ENCODE data around the gene GINS1.

The GINS1 gene

GRCh38 chr20:25368976-25369375 lies 38.5 kb upstream of the GINS1 start:
- H3K9ac ChIP-seq (ENCODE audit: low read depth, low read length) = no peak overlapping the region
- TF ChIP-seq, protein P1, sequence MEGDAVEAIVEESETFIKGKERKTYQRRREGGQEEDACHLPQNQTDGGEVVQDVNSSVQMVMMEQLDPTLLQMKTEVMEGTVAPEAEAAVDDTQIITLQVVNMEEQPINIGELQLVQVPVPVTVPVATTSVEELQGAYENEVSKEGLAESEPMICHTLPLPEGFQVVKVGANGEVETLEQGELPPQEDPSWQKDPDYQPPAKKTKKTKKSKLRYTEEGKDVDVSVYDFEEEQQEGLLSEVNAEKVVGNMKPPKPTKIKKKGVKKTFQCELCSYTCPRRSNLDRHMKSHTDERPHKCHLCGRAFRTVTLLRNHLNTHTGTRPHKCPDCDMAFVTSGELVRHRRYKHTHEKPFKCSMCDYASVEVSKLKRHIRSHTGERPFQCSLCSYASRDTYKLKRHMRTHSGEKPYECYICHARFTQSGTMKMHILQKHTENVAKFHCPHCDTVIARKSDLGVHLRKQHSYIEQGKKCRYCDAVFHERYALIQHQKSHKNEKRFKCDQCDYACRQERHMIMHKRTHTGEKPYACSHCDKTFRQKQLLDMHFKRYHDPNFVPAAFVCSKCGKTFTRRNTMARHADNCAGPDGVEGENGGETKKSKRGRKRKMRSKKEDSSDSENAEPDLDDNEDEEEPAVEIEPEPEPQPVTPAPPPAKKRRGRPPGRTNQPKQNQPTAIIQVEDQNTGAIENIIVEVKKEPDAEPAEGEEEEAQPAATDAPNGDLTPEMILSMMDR (IDR thresholded peaks at IDR 0.05; ENCODE audit: borderline replicate concordance, extremely low read depth, low read length, poor library complexity, severe bottlenecking) = no peak
- no peak for TF ChIP-seq EZH2 (IDR thresholded peaks at IDR 0.05; ENCODE audit: borderline replicate concordance, low read depth, low read length, severe bottlenecking)
- H3K27me3 ChIP-seq (ENCODE audit: insufficient read depth, low read length, poor library complexity) = no peaks in the 10 kb centered on the region
- no peak overlapping the region for H3K4me3 ChIP-seq (ENCODE audit: low read depth in 1 of 2, low read length in 2 of 2)
- H3K27ac ChIP-seq (ENCODE audit: low read length) = no peak overlapping the region
- no peak overlapping the region for H3K4me2 ChIP-seq (ENCODE audit: insufficient read depth, low read length)
- ATAC-seq (ENCODE audit: insufficient read depth, low read depth) = no peak
- no peaks in the 10 kb centered on the region for H3K9me3 ChIP-seq (ENCODE audit: insufficient read depth, low read length, severe bottlenecking)
- H3K79me2 ChIP-seq (ENCODE audit: insufficient read depth, low read length) = peaks cover 99% of the 10 kb centered on the region
- no peaks in the 10 kb centered on the region for H3K4me1 ChIP-seq (ENCODE audit: insufficient read depth, low read length)
- H3K36me3 ChIP-seq (ENCODE audit: insufficient read depth, low read length) = peaks cover 13% of the 10 kb centered on the region; the same call in 1 of the 2 replicates
- DNase-seq = no peak
- H4K20me1 ChIP-seq (ENCODE audit: insufficient read depth, low read length) = peaks cover 35% of the 10 kb centered on the region; the same call in 1 of the 2 replicates
- no peak overlapping the region for H2AFZ ChIP-seq (ENCODE audit: low read depth, low read length)

DNA sequence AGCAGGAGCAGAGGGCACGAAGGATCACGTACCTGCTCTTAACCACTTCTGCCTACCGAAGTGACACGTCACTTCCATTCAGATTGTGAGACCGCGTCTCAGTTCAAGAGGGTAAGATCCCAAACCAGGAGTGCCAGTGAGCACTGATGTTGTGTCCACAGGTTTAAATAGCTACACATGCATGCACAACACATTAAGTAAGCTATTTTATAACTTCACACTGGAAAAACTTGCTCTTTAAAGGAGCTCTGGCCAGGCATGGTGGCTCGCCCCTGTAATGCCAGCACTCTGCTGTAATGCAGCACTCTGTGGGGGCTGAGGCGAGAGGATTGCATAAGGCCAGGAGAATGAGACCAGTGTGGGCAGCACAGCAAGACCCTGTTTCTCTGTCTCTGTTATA lies 37.9 kb upstream of the GINS1 start:
- no peaks in the 10 kb centered on the region for H3K27me3 ChIP-seq (ENCODE audit: insufficient read depth, low read length, poor library complexity)
- ATAC-seq (ENCODE audit: insufficient read depth, low read depth) (no peak), DNase-seq (no peak)
- no peak overlapping the region for H3K4me2 ChIP-seq (ENCODE audit: insufficient read depth, low read length)
- no peak overlapping the region for H3K4me3 ChIP-seq (ENCODE audit: low read depth in 1 of 2, low read length in 2 of 2)
- no peak overlapping the region for H3K9ac ChIP-seq (ENCODE audit: low read depth, low read length)
- no peak overlapping the region for H2AFZ ChIP-seq (ENCODE audit: low read depth, low read length)
- H3K36me3 ChIP-seq (ENCODE audit: insufficient read depth, low read length) = peaks cover 16% of the 10 kb centered on the region; the same call in 1 of the 2 replicates
- TF ChIP-seq EZH2 (IDR thresholded peaks at IDR 0.05; ENCODE audit: borderline replicate concordance, low read depth, low read length, severe bottlenecking) = no peak
- TF ChIP-seq, protein P1 (IDR thresholded peaks at IDR 0.05; ENCODE audit: borderline replicate concordance, extremely low read depth, low read length, poor library complexity, severe bottlenecking) = no peak
- no peak overlapping the region for H3K27ac ChIP-seq (ENCODE audit: low read length)
- peaks cover 33% of the 10 kb centered on the region; the same call in 1 of the 2 replicates for H4K20me1 ChIP-seq (ENCODE audit: insufficient read depth, low read length)
- no peaks in the 10 kb centered on the region for H3K9me3 ChIP-seq (ENCODE audit: insufficient read depth, low read length, severe bottlenecking)
- peaks cover 99% of the 10 kb centered on the region for H3K79me2 ChIP-seq (ENCODE audit: insufficient read depth, low read length)
- H3K4me1 ChIP-seq (ENCODE audit: insufficient read depth, low read length) = no peaks in the 10 kb centered on the region

GRCh38 chr20:25369971-25370370 lies 37.5 kb upstream of the GINS1 start:
- Histone ChIP-seq H3K27me3 (ENCODE audit: insufficient read depth, low read length, poor library complexity) (no peaks in the 10 kb centered on the region), H3K36me3 (ENCODE audit: insufficient read depth, low read length) (peaks cover 16% of the 10 kb centered on the region; the same call in 1 of the 2 replicates), H3K4me3 (ENCODE audit: low read depth in 1 of 2, low read length in 2 of 2) (no peak overlapping the region), H3K79me2 (ENCODE audit: insufficient read depth, low read length) (peaks cover 99% of the 10 kb centered on the region), H3K27ac (ENCODE audit: low read length) (no peak overlapping the region), H2AFZ (ENCODE audit: low read depth, low read length) (no peak overlapping the region), H4K20me1 (ENCODE audit: insufficient read depth, low read length) (peaks cover 34% of the 10 kb centered on the region; the same call in 1 of the 2 replicates), H3K4me2 (ENCODE audit: insufficient read depth, low read length) (no peak overlapping the region), H3K4me1 (ENCODE audit: insufficient read depth, low read length) (no peaks in the 10 kb centered on the region), H3K9ac (ENCODE audit: low read depth, low read length) (no peak overlapping the region), H3K9me3 (ENCODE audit: insufficient read depth, low read length, severe bottlenecking) (no peaks in the 10 kb centered on the region)
- no peak for TF ChIP-seq EZH2 (IDR thresholded peaks at IDR 0.05; ENCODE audit: borderline replicate concordance, low read depth, low read length, severe bottlenecking)
- TF ChIP-seq, protein P1 (IDR thresholded peaks at IDR 0.05; ENCODE audit: borderline replicate concordance, extremely low read depth, low read length, poor library complexity, severe bottlenecking) = no peak
- DNase-seq = no peak
- no peak for ATAC-seq (ENCODE audit: insufficient read depth, low read depth)

All from DND-41 (cell line).